Hepatocyte (in vitro differentiated cells): ENCODE data around the gene TMEM59. TPM values are rescaled to one million over a fixed set of nuclear protein-coding genes. Genes with fewer than 3 reads are reported as not detected.

Source experiments
- DNase-seq: peaks from one replicate; pipeline ENCODE4 v3.0.0-alpha.2; 2016; ENCODE audit warnings: low spot score
- H2AFZ ChIP-seq: fragments of 200-600 bp; sonication (generic); 2 replicates; pipeline ENCODE4 v1.6.0; 2016; ENCODE audit warnings: antibody characterized with exemption, mild to moderate bottlenecking
- H3K27ac ChIP-seq: fragments of 200-600 bp; sonication (generic); 2 replicates; pipeline ENCODE4 v1.5.1; 2016; ENCODE audit warnings: mild to moderate bottlenecking
- H3K27me3 ChIP-seq: fragments of 200-600 bp; sonication (generic); 2 replicates; pipeline ENCODE4 v1.6.1; 2016
- H3K36me3 ChIP-seq: fragments of 200-600 bp; sonication (generic); replicated peaks from 2 replicates; pipeline ENCODE4 v1.5.1; 2016; ENCODE audit warnings: low read depth; ENCODE audit not compliant: insufficient read depth
- H3K4me1 ChIP-seq: fragments of 200-600 bp; sonication (generic); 2 replicates; pipeline ENCODE4 v1.5.1; 2016; ENCODE audit warnings: mild to moderate bottlenecking, moderate library complexity; ENCODE audit not compliant: insufficient read depth
- H3K4me2 ChIP-seq: fragments of 200-600 bp; sonication (generic); 2 replicates; pipeline ENCODE4 v1.6.0; 2016
- H3K4me3 ChIP-seq: fragments of 200-600 bp; sonication (generic); 2 replicates; pipeline ENCODE4 v1.5.1; 2016; ENCODE audit warnings: mild to moderate bottlenecking
- H3K79me2 ChIP-seq: fragments of 200-600 bp; sonication (generic); 2 replicates; pipeline ENCODE4 v1.6.0; 2017; ENCODE audit warnings: mild to moderate bottlenecking
- H3K9me2 ChIP-seq: fragments of 200-600 bp; sonication (generic); replicated peaks from 2 replicates; pipeline ENCODE4 v1.6.0; 2017; ENCODE audit warnings: mild to moderate bottlenecking; ENCODE audit not compliant: insufficient read depth
- H3K9me3 ChIP-seq: fragments of 200-600 bp; sonication (generic); 2 replicates; pipeline ENCODE4 v1.5.1; 2016; ENCODE audit warnings: low read depth, mild to moderate bottlenecking
- H4K20me1 ChIP-seq: fragments of 200-600 bp; sonication (generic); 2 replicates; pipeline ENCODE4 v1.6.0; 2016; ENCODE audit warnings: mild to moderate bottlenecking; ENCODE audit not compliant: insufficient read depth, poor library complexity, severe bottlenecking
- EZH2 ChIP-seq: fragments of 200-600 bp; sonication (generic); IDR thresholded peaks from 2 replicates; pipeline ENCODE4 v1.6.1; 2016; ENCODE audit warnings: antibody characterized with exemption, mild to moderate bottlenecking, borderline replicate concordance
- EZH2phosphoT487 ChIP-seq: fragments of 200-600 bp; sonication (generic); IDR thresholded peaks from one replicate; pipeline ENCODE4 v1.6.1; 2018; ENCODE audit warnings: antibody characterized with exemption, mild to moderate bottlenecking, low read depth, moderate library complexity; ENCODE audit not compliant: unreplicated experiment, severe bottlenecking
- WGBS: methylation state at CpG from one replicate; pipeline ENCODE4 v1.1.6; 2016; ENCODE audit warnings: low lambda C conversion rate; ENCODE audit errors: missing lambda C conversion rate; 5-methylcytosine and 5-hydroxymethylcytosine counted together
- polyA plus RNA-seq: library from polyadenylated mRNA; unstranded; fragments of >200 nt; fragmentation: Nextera tagmentation; extraction: Ambion mirVana; gene quantifications from 2 replicates; pipeline ENCODE4 v1.2.1, GENCODE V29; 2016
- total RNA-seq: library from RNA; depleted of rRNA; stranded (reverse); fragments of >200 nt; gene quantifications from 2 replicates; pipeline ENCODE4 v1.2.3, GENCODE V29; 2014
- TF ChIP-seq, protein P1 (sequence below): fragments of 200-600 bp; sonication (generic); IDR thresholded peaks from 2 replicates; pipeline ENCODE4 v1.5.1; 2016; ENCODE audit warnings: antibody characterized with exemption, mild to moderate bottlenecking; ENCODE audit not compliant: poor library complexity

TMEM59 gene
- total and polyA plus RNA-seq, 2 experiments from 2014 or later = 714 to 1,181 TPM

DNA sequence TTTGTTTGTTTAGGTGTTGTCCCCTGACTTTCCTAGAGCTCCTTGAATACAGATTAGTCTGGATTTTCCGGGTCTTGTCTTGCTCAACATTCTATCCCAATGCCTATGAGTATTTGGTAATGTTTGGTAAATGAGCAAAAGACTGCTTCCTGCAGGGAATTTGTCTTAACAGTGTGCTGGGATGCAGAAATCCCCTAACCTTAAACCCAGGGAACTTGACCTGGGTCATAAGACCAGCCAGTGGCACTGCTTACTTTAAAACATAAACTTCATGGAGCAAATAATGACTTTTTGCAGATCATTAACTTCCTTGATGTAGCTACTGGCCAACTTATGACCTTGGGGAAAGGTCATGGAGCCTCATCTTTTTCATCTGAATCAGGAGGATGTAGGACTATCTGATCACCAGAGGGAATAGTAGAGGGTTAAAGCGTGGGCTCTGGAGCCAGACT, 27.6 kb upstream of the TMEM59 start:
- H3K79me2 ChIP-seq = no peaks in the 10 kb centered on the region
- H3K9me3 ChIP-seq = no peaks in the 10 kb centered on the region
- H3K4me2 ChIP-seq = no peak overlapping the region
- H3K4me1 ChIP-seq = no peaks in the 10 kb centered on the region
- no peaks in the 10 kb centered on the region for H3K9me2 ChIP-seq
- TF ChIP-seq, protein P1, sequence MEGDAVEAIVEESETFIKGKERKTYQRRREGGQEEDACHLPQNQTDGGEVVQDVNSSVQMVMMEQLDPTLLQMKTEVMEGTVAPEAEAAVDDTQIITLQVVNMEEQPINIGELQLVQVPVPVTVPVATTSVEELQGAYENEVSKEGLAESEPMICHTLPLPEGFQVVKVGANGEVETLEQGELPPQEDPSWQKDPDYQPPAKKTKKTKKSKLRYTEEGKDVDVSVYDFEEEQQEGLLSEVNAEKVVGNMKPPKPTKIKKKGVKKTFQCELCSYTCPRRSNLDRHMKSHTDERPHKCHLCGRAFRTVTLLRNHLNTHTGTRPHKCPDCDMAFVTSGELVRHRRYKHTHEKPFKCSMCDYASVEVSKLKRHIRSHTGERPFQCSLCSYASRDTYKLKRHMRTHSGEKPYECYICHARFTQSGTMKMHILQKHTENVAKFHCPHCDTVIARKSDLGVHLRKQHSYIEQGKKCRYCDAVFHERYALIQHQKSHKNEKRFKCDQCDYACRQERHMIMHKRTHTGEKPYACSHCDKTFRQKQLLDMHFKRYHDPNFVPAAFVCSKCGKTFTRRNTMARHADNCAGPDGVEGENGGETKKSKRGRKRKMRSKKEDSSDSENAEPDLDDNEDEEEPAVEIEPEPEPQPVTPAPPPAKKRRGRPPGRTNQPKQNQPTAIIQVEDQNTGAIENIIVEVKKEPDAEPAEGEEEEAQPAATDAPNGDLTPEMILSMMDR = no peak
- no peak for TF ChIP-seq EZH2
- no peak for TF ChIP-seq EZH2phosphoT487
- H3K27ac ChIP-seq = peak overlapping the region; percentile 31
- no peaks in the 10 kb centered on the region for H4K20me1 ChIP-seq
- H3K4me3 ChIP-seq = no peak overlapping the region
- WGBS = 78% methylated on average over 2 of the region's 2 CpGs
- H3K36me3 ChIP-seq = no peaks in the 10 kb centered on the region
- H2AFZ ChIP-seq = no peak overlapping the region
- peak; percentile 9 for DNase-seq
- no peaks in the 10 kb centered on the region for H3K27me3 ChIP-seq

DNA sequence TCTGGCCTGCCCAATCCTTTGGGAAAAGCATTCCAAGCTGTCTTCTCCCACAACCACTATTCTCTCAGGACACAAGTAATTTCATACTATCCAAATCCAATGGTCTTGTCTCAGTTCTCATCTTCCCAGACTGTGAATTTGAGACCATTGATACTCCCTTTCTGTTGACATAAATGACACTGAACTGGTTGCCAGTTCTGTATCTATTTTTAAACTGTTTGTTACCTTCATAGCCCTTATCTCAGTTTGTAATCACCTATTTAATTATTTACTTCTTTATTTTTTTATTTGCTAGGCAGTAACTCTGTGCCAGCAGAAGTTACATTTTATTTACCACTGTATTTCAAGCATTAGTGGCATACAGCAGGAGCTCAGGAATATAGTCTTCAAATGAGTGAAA, 24.4 kb upstream of the TMEM59 start:
- no peak overlapping the region for H2AFZ ChIP-seq
- H3K27ac ChIP-seq = no peak overlapping the region
- no peaks in the 10 kb centered on the region for H4K20me1 ChIP-seq
- no peak for TF ChIP-seq EZH2phosphoT487
- no peak for TF ChIP-seq EZH2
- TF ChIP-seq, protein P1 = no peak
- no peak for DNase-seq
- no peaks in the 10 kb centered on the region for H3K27me3 ChIP-seq
- H3K4me3 ChIP-seq = no peak overlapping the region
- H3K4me1 ChIP-seq = no peaks in the 10 kb centered on the region
- no peaks in the 10 kb centered on the region for H3K79me2 ChIP-seq
- H3K36me3 ChIP-seq = no peaks in the 10 kb centered on the region
- no peak overlapping the region for H3K4me2 ChIP-seq
- no peaks in the 10 kb centered on the region for H3K9me2 ChIP-seq
- no peaks in the 10 kb centered on the region for H3K9me3 ChIP-seq

- H3K27ac ChIP-seq = peak overlapping the region; percentile 43
- no peaks in the 10 kb centered on the region for H3K9me2 ChIP-seq
- no peak overlapping the region for H3K4me3 ChIP-seq
- peaks cover 9% of the 10 kb centered on the region for H3K4me1 ChIP-seq
- peak overlapping the region; percentile 18 for H3K4me2 ChIP-seq
- no peaks in the 10 kb centered on the region for H4K20me1 ChIP-seq
- H3K9me3 ChIP-seq = no peaks in the 10 kb centered on the region
- TF ChIP-seq EZH2phosphoT487 = no peak
- TF ChIP-seq, protein P1 = peak; percentile 84
- H3K79me2 ChIP-seq = no peaks in the 10 kb centered on the region
- H3K27me3 ChIP-seq = no peaks in the 10 kb centered on the region
- peak; percentile 66 for DNase-seq
- WGBS = 70% methylated on average over 2 of the region's 2 CpGs
- no peak overlapping the region for H2AFZ ChIP-seq
- no peaks in the 10 kb centered on the region for H3K36me3 ChIP-seq
Measured at GRCh38 chr1:54070171-54070837, 17.3 kb upstream of the TMEM59 start.

DNA sequence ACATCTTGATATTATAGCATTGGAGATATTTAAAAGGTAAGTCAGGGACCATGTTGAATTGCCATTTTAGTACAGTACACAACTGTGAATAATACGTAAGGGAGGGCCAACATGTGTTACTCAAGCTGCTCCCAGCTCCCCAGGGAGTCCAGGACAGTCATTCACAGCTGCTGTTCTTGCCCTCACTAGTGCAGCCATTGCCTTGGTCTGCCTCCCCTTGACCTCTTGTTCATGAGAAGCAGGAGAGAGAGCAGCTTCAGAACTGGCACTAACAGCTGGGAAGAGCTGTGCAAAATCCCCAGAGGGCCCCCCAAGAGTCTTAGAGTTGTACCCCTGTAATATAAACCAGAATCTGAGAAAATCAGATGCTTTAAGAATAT, 16.8 kb upstream of the TMEM59 start:
- no peak for TF ChIP-seq EZH2phosphoT487
- TF ChIP-seq EZH2 = no peak
- Histone ChIP-seq H4K20me1 (no peaks in the 10 kb centered on the region), H3K4me3 (no peak overlapping the region), H3K9me2 (no peaks in the 10 kb centered on the region), H3K36me3 (no peaks in the 10 kb centered on the region), H3K27ac (no peak overlapping the region), H3K9me3 (no peaks in the 10 kb centered on the region), H3K4me1 (peaks cover 9% of the 10 kb centered on the region), H2AFZ (no peak overlapping the region), H3K27me3 (no peaks in the 10 kb centered on the region), H3K4me2 (no peak overlapping the region), H3K79me2 (no peaks in the 10 kb centered on the region)
- WGBS = 63% methylated on average over 1 of the region's 1 CpG
- no peak for DNase-seq
